GM21367 (cell line): ENCODE data around the gene ARHGEF11.

Experiments used
- ATAC-seq: cut with Tn5 transposase; IDR thresholded peaks from one replicate; pipeline ENCODE4 v1.9.1; 2021; ENCODE audit not compliant: unreplicated experiment

The ARHGEF11 gene

GRCh38 chr1:156897078-156897825 lies 148.3 kb downstream of the ARHGEF11 start:
- ATAC-seq: no peak

DNA sequence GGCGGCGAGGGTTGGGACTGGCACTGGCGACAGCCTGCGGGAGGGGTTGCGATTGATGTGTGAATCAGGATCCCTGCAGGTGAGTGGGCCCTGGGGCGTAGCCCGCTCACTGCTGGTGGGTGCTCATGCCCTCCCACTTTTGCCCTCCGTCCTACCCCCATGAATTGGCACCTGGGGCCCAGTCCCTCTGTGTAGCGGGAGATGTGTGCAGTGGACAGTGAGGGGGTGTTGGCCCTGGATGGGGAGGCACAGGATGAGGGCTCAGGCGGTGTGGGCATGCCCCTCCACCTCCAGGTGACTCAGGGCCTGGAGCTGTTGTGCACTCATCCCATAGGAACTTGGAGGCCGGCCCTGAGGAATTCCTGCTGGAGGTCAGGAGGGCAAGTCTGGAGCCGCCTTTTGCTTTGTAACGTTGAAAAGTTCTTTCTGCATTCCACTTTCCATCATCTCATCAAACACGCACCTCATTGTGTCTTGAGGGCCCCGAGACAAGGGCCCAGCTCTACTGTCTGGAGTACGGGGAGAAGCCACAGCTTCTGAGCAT lies 149.0 kb downstream of the ARHGEF11 start:
- ATAC-seq: no peak

DNA sequence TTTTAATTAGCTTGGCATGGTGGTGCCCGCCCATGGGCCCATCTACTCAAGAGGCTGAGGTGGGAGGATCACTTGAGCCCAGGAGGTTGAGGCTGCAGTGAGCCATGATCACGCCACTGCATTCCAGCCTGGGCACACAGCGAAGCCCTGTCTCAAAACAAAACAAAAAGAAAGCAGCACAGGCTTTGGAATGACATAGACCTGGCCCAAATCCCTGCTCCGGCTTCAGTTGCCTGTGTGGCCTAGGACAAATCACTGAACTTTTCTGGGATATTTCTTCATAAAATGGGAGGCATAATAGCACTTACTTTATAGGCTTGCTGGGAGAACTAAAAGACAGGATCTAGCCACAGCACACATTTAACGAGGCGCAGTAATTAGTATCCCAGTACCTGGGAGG lies 149.6 kb downstream of the ARHGEF11 start:
- ATAC-seq: no peak

DNA sequence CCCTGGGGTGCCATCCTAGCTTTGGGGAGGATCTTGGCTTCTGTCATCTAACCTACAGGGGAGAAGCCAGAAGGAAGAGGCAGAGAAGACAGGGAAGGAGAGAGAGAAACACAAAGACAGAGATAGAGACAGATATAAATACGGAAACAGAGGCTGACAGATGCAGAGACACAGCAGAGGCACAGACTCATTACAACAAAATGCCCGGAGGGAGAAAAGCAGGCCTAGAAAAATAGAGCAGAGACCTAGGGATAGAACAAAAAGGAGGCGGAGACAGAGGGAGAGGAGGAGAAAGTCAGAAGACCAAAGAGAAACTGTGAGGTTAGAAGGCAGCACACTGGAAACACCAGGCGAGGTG lies 150.1 kb downstream of the ARHGEF11 start:
- no peak for ATAC-seq

- no peak for ATAC-seq
Observed at GRCh38 chr1:156894711-156895454, 150.7 kb downstream of the ARHGEF11 start.

DNA sequence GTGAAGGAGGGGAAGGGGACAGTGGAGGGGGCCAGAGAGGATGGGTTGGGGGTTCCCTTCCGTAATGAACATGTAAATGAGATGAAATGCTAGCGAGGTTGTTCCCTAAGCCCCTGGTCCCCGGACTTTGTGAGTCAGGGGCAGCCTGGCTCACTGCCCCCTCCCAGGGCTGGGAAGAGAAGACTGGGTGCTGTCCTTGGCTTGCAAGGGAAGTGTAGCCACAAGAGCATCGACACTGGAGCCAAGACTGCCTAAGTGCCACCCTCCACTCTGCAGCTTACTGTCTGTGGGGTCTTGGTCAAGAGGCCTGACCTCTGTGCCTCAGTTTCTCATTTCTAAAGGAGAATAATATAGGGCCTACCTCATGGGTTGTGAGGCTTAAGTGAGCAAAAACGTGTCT lies 151.5 kb downstream of the ARHGEF11 start:
- no peak for ATAC-seq

DNA sequence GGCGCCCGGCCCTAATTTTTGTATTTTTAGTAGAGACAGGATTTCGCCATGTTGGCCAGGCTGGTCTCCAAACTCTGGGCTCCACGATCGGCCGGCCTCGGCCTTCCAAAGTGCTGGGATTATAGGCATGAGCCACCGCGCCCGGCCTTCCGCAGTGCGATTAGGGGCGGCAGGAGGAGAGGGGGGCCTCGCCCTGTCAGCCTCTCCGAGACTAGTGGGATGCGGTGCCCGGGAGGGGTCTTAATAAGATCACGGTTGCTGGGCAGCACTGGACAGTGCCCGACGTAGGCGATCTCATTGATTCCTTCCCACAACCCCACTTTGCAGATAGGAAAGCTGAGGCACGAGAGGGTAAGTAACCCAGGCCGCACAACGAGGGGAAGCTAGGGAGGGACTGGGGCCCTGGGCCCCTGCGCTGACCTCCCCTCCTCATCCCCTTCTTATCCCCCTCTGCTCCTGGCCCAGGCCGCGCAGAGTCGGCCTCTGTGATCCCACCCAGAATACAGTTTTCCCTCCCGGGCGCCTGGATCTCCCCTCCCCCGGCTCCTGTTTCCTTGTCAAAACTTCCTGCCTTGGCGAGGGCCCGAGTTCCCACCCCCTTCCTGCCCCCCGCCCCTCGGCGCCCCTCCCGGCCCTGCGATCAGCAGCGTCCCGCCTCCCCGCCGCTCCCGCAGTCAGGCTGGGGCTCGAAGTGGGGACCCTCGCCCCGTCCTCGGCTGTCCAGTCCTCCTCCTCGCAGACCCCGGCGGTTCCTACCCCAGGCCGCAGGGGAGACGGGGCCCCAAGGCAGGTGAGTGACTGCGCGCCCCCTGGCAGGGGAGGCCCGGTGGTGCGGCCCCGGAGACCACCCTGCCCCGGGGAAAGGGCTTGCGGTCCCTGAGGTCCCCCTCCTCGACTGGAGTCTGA lies 152.2 kb downstream of the ARHGEF11 start, which contains the start of gene PEAR1:
Gene PEAR1 (plus strand): TSS at position 671 of the 906 bp plus-strand sequence. CDS start 10,209 bp downstream, outside the sequence.
- ATAC-seq: no peak

- ATAC-seq: no peak
Observed at GRCh38 chr1:156892190-156893047, 153.1 kb downstream of the ARHGEF11 start.

GRCh38 chr1:156889802-156890580 lies 155.6 kb downstream of the ARHGEF11 start:
- ATAC-seq: no peak

GRCh38 chr1:156887734-156888133 lies 157.8 kb downstream of the ARHGEF11 start:
- no peak for ATAC-seq

DNA sequence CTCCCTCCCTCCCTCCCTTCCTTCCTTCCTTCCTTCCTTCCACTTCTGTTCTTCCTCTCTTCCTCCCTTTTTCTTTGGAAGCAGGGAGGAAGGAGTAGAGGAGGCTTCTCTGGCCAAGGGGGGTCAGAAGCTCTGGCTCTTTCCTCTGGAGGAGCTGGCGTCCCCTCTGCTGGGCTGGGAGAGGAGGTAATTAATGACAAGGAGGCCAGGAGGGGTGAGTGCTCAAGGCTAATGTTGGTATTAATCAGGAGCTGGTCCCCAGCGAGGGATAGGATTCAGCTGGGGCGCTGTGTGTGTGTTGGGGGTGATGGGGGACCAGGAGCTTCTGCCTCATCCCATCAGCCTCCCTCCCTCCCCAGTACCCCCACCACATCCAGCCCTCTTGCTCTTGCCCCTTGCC lies 158.2 kb downstream of the ARHGEF11 start:
- no peak for ATAC-seq

DNA sequence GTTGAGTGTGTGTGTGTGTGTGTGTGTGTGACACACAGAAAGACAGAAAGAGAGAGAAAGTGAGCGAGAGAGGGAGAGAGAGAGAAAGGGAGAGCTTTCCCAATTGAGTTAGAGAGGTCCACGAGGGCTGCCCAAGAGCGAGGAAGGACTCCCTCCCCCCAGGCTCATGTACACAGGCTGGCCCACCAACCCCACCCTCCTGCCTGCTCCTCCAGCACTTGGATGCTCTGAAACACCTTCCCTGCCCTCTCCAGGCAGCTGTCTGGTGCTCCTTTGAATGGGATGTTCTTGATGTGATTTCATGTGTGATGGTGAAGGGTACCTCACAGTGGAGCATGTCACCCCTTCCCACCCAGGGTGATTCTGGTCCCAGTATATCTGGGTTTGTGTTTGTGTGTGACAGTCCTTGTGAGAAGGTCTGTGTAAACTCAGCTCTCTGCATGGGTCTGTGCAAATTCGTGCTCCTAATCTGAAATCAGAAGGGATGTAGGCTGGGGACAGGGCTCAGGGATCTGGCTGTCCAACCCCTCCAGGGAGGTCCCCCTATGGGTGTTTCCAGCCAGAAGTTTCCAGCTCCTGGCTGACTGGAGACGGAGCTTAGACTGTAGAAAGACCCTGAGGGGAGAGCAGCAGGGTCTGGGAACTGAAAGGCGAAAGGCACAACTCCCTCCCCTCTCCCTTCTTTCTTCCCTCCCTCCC lies 158.8 kb downstream of the ARHGEF11 start:
- no peak for ATAC-seq

GRCh38 chr1:156885880-156886355 lies 159.6 kb downstream of the ARHGEF11 start:
- ATAC-seq: no peak

DNA sequence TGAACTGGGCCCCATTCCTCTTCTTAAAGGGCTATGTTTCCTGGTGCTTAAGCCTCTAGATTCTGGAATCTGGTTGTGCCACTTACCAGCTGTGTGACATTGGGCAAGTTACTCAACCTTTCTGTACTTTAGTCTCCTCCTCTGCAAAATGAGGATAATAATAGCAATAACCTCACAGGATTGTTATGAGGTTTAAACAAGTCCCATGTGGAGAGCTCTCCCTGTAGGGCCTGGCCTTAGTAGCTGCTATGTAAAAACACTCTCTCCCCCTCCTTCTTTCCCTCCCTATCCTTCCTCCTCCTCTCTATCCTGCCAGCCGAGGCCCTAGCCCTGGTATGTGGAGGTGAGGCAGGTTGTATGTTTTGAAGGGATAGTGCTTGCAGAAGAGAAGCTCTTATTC lies 160.2 kb downstream of the ARHGEF11 start:
- no peak for ATAC-seq
